LoVo (cell line): ENCODE measurements around the gene LETM1.

Experiments
- DNase-seq: peaks from one replicate; pipeline ENCODE4 v3.0.0-alpha.2; 2016; ENCODE audit warnings: low spot score

Gene LETM1

GRCh38 chr4:1777822-1778641, 77.9 kb downstream of the LETM1 start:
- DNase-seq, result peak; percentile 20

GRCh38 chr4:1776521-1777161, 79.3 kb downstream of the LETM1 start:
- DNase-seq, result no peak

GRCh38 chr4:1775731-1776500, 80.0 kb downstream of the LETM1 start:
- no peak for DNase-seq

GRCh38 chr4:1773754-1774153, 82.2 kb downstream of the LETM1 start:
- DNase-seq, result no peak

GRCh38 chr4:1772853-1773538, 83.0 kb downstream of the LETM1 start:
- no peak for DNase-seq

GRCh38 chr4:1771555-1772305, 84.2 kb downstream of the LETM1 start:
- DNase-seq, result no peak

GRCh38 chr4:1770791-1771231, 85.1 kb downstream of the LETM1 start:
- no peak for DNase-seq

GRCh38 chr4:1770245-1770644, 85.7 kb downstream of the LETM1 start:
- DNase-seq, result no peak

GRCh38 chr4:1769692-1770091, 86.3 kb downstream of the LETM1 start:
- no peak for DNase-seq

- no peak for DNase-seq
Observed at GRCh38 chr4:1768367-1769034, 87.5 kb downstream of the LETM1 start.

- DNase-seq, result peak; percentile 22
Observed at GRCh38 chr4:1767770-1768366, 88.1 kb downstream of the LETM1 start.

- DNase-seq, result no peak
Observed at GRCh38 chr4:1767061-1767769, 88.7 kb downstream of the LETM1 start.

GRCh38 chr4:1766106-1767060, 89.6 kb downstream of the LETM1 start:
- DNase-seq, result no peak

GRCh38 chr4:1765409-1766072, 90.4 kb downstream of the LETM1 start:
- DNase-seq, result no peak

- DNase-seq, result no peak
Observed at GRCh38 chr4:1764670-1765069, 91.3 kb downstream of the LETM1 start.

- DNase-seq, result no peak
Observed at GRCh38 chr4:1763550-1764080, 92.3 kb downstream of the LETM1 start.

GRCh38 chr4:1763070-1763549, 92.8 kb downstream of the LETM1 start:
- DNase-seq, result no peak
